ENCODE measurements around the gene OR8D4.

- TF ChIP-seq CTCF (IDR thresholded peaks at IDR 0.05 in 8 of 11, conservative IDR thresholded peaks at IDR 0.05 in 3 of 11) = no peak
- TF ChIP-seq POLR2AphosphoS5 (IDR thresholded peaks at IDR 0.05) = no peak
Observed at GRCh38 chr11:123901867-123902266, at the start of gene OR8D4.

Data from spleen (tissue), 7 donors.